WTC11 (cell line): ENCODE results near the gene PRKCSH. TPM values are rescaled to one million over a fixed set of nuclear protein-coding genes. Genes with fewer than 3 reads are reported as not detected.

ENCODE experiments used
- ATF2 ChIP-seq: sonication (generic); formaldehyde crosslinking; IDR thresholded peaks from 2 replicates; pipeline ENCODE4 v1.8.1; 2022; ENCODE audit warnings: low read depth, missing genetic modification reagents, borderline replicate concordance
- CREB1 ChIP-seq: sonication (generic); formaldehyde crosslinking; IDR thresholded peaks from 2 replicates; pipeline ENCODE4 v1.8.0; 2023; ENCODE audit warnings: mild to moderate bottlenecking, missing genetic modification reagents
- E2F5 ChIP-seq: sonication (generic); formaldehyde crosslinking; IDR thresholded peaks from 2 replicates; pipeline ENCODE4 v1.8.1; 2022; ENCODE audit warnings: mild to moderate bottlenecking, moderate library complexity, missing genetic modification reagents
- EMX1 ChIP-seq: fragments of 250-450 bp; sonication (Bioruptor Pico); IDR thresholded peaks from 2 replicates; pipeline ENCODE4 v1.8.0; 2021; ENCODE audit warnings: mild to moderate bottlenecking
- ESRRA ChIP-seq: sonication (generic); formaldehyde crosslinking; IDR thresholded peaks from 2 replicates; pipeline ENCODE4 v1.8.1; 2022; ENCODE audit warnings: mild to moderate bottlenecking, missing genetic modification reagents, borderline replicate concordance
- FOXJ3 ChIP-seq: sonication (generic); formaldehyde crosslinking; IDR thresholded peaks from 2 replicates; pipeline ENCODE4 v1.9.0; 2021; ENCODE audit warnings: missing genetic modification reagents, mild to moderate bottlenecking, borderline replicate concordance
- FOXP1 ChIP-seq: sonication (generic); formaldehyde crosslinking; IDR thresholded peaks from 2 replicates; pipeline ENCODE4 v1.8.0; 2022; ENCODE audit warnings: missing genetic modification reagents, mild to moderate bottlenecking, moderate library complexity, borderline replicate concordance
- HMGXB4 ChIP-seq: sonication (generic); formaldehyde crosslinking; IDR thresholded peaks from 2 replicates; pipeline ENCODE4 v1.8.1; 2023; ENCODE audit warnings: mild to moderate bottlenecking, moderate library complexity, missing genetic modification reagents
- MXD4 ChIP-seq: fragments of 250-450 bp; sonication (Bioruptor Pico); IDR thresholded peaks from 2 replicates; pipeline ENCODE4 v1.8.0; 2021; ENCODE audit warnings: mild to moderate bottlenecking, moderate library complexity, borderline replicate concordance
- MYBL2 ChIP-seq: sonication (generic); formaldehyde crosslinking; IDR thresholded peaks from 2 replicates; pipeline ENCODE4 v1.8.1; 2023; ENCODE audit warnings: mild to moderate bottlenecking, moderate library complexity, missing genetic modification reagents
- NFYB ChIP-seq: sonication (generic); formaldehyde crosslinking; conservative IDR thresholded peaks from 2 replicates; pipeline ENCODE4 v1.8.0; 2022; ENCODE audit warnings: low read depth, missing genetic modification reagents
- PRDM15 ChIP-seq: sonication (generic); formaldehyde crosslinking; IDR thresholded peaks from 2 replicates; pipeline ENCODE4 v1.8.0; 2022; ENCODE audit warnings: missing genetic modification reagents
- RORB ChIP-seq: fragments of 250-450 bp; sonication (Bioruptor Pico); IDR thresholded peaks from 2 replicates; pipeline ENCODE4 v1.9.0; 2021; ENCODE audit warnings: mild to moderate bottlenecking
- ZNF138 ChIP-seq: sonication (generic); formaldehyde crosslinking; conservative IDR thresholded peaks from 2 replicates; pipeline ENCODE4 v1.8.1; 2022; ENCODE audit warnings: mild to moderate bottlenecking, moderate library complexity, missing genetic modification reagents
- ZNF219 ChIP-seq: sonication (generic); formaldehyde crosslinking; IDR thresholded peaks from 2 replicates; pipeline ENCODE4 v1.8.0; 2023; ENCODE audit warnings: missing genetic modification reagents, mild to moderate bottlenecking, borderline replicate concordance
- ZSCAN18 ChIP-seq: fragments of 250-450 bp; sonication (Bioruptor Pico); IDR thresholded peaks from 2 replicates; pipeline ENCODE4 v2.1.2; 2022; ENCODE audit warnings: mild to moderate bottlenecking, moderate library complexity
- total RNA-seq: library from RNA; stranded (reverse); gene quantifications from 3 replicates; pipeline ENCODE4 v1.2.3, GENCODE V29; 2021

PRKCSH gene
- total RNA-seq, 1 experiment from 2014 or later = 396 TPM

GRCh38 chr19:11435057-11435832 lies at the start of gene PRKCSH, which contains the start of gene ODAD3 (continued):
- TF ChIP-seq EMX1 (CRISPR knock-in tag) (no peak), PRDM15 (CRISPR knock-in tag) (no peak), NFYB (CRISPR knock-in tag) (peak; percentile 82), RORB (CRISPR knock-in tag) (no peak), CREB1 (CRISPR knock-in tag) (no peak; the same call in 1 of the 2 replicates), E2F5 (peak; percentile 93), ATF2 (CRISPR knock-in tag) (no peak), ZNF138 (no peak), FOXP1 (0 out of 2 replicates have a peak, but pooled peaks have one; percentile 51), ESRRA (CRISPR knock-in tag) (no peak), HMGXB4 (0 out of 2 replicates have a peak, but pooled peaks have one; percentile 23), ZNF219 (CRISPR knock-in tag) (no peak), MXD4 (no peak), MYBL2 (no peak), FOXJ3 (CRISPR knock-in tag) (no peak), ZSCAN18 (CRISPR knock-in tag) (no peak)
